GM23338 (cell line): ENCODE results near the gene CEP68. TPM values are rescaled to one million over a fixed set of nuclear protein-coding genes. Genes with fewer than 3 reads are reported as not detected.

Experiments used
- ATAC-seq: fragments of 200-7000 bp; cut with Tn5 transposase; 3 replicates; pipeline ENCODE4 v1.9.1; 2020
- DNase-seq: peaks from one replicate; pipeline ENCODE4 v3.0.0-alpha.2; 2015; ENCODE audit warnings: low spot score
- H2AFZ ChIP-seq: fragments of 200-600 bp; sonication (generic); 2 replicates; pipeline ENCODE4 v1.8.0; 2016; ENCODE audit warnings: antibody characterized with exemption, mild to moderate bottlenecking, moderate library complexity
- H3F3A ChIP-seq: fragments of 200-600 bp; sonication (generic); replicated peaks from 2 replicates; pipeline ENCODE4 v1.8.0; 2017; ENCODE audit warnings: antibody characterized with exemption, mixed run types, low read depth
- H3K27ac ChIP-seq: fragments of 200-600 bp; sonication (generic); 2 replicates; pipeline ENCODE4 v1.6.1; 2016; ENCODE audit warnings: low read depth
- H3K27me3 ChIP-seq: fragments of 200-600 bp; sonication (generic); 2 replicates; pipeline ENCODE4 v1.8.0; 2016; ENCODE audit warnings: mild to moderate bottlenecking, mixed run types, moderate library complexity; ENCODE audit not compliant: insufficient read depth
- H3K36me3 ChIP-seq: fragments of 200-600 bp; sonication (generic); 2 replicates; pipeline ENCODE4 v1.8.0; 2016; ENCODE audit warnings: mild to moderate bottlenecking; ENCODE audit not compliant: insufficient read depth
- H3K4me1 ChIP-seq: fragments of 200-600 bp; sonication (generic); 2 replicates; pipeline ENCODE4 v1.8.0; 2016; ENCODE audit warnings: mild to moderate bottlenecking, moderate library complexity; ENCODE audit not compliant: insufficient read depth
- H3K4me2 ChIP-seq: fragments of 200-600 bp; sonication (generic); 2 replicates; pipeline ENCODE4 v1.7.1; 2017; ENCODE audit warnings: mixed run types
- H3K4me3 ChIP-seq: fragments of 200-600 bp; sonication (generic); 2 replicates; pipeline ENCODE4 v1.6.1; 2016; ENCODE audit warnings: mixed run types
- H3K79me2 ChIP-seq: fragments of 200-600 bp; sonication (generic); replicated peaks from 2 replicates; pipeline ENCODE4 v1.8.0; 2017; ENCODE audit warnings: mild to moderate bottlenecking; ENCODE audit not compliant: insufficient read depth
- H3K9me2 ChIP-seq: fragments of 200-600 bp; sonication (generic); 2 replicates; pipeline ENCODE4 v1.8.0; 2017; ENCODE audit not compliant: insufficient read depth
- H4K20me1 ChIP-seq: fragments of 200-600 bp; sonication (generic); replicated peaks from 2 replicates; pipeline ENCODE4 v1.8.0; 2017; ENCODE audit warnings: mild to moderate bottlenecking; ENCODE audit not compliant: insufficient read depth
- H3K27ac Mint-ChIP-seq: 2 replicates; pipeline ENCODE4 v1.8.0; 2020; ENCODE audit warnings: inconsistent platforms, mild to moderate bottlenecking, moderate library complexity, mixed read lengths
- H3K27me3 Mint-ChIP-seq: 3 replicates; pipeline ENCODE4 v1.8.0; 2022; ENCODE audit warnings: low read depth, mild to moderate bottlenecking, moderate library complexity, mixed read lengths, inconsistent platforms; ENCODE audit not compliant: insufficient read depth, poor library complexity
- H3K36me3 Mint-ChIP-seq: 3 replicates; pipeline ENCODE4 v1.8.0; 2021; ENCODE audit warnings: low read depth, mild to moderate bottlenecking, inconsistent platforms, moderate library complexity, mixed read lengths
- H3K4me1 Mint-ChIP-seq: 3 replicates; pipeline ENCODE4 v1.8.0; 2020; ENCODE audit warnings: mild to moderate bottlenecking, inconsistent platforms, mixed read lengths
- H3K4me3 Mint-ChIP-seq: 3 replicates; pipeline ENCODE4 v1.8.0; 2021; ENCODE audit warnings: moderate library complexity, mild to moderate bottlenecking, inconsistent platforms, mixed read lengths
- H3K9me3 Mint-ChIP-seq: 3 replicates; pipeline ENCODE4 v1.8.0; 2020; ENCODE audit warnings: moderate library complexity, mild to moderate bottlenecking, inconsistent platforms, mixed read lengths
- CREB1 ChIP-seq: fragments of 250-450 bp; sonication (Bioruptor Pico); IDR thresholded peaks from 2 replicates; pipeline ENCODE4 v1.5.0; 2020; ENCODE audit warnings: low read depth, mild to moderate bottlenecking, moderate library complexity
- EZH2 ChIP-seq: fragments of 200-600 bp; sonication (generic); IDR thresholded peaks from one replicate; pipeline ENCODE4 v1.8.0; 2017; ENCODE audit warnings: antibody characterized with exemption, mild to moderate bottlenecking, low read depth; ENCODE audit not compliant: unreplicated experiment
- EZH2phosphoT487 ChIP-seq: fragments of 200-600 bp; sonication (generic); IDR thresholded peaks from one replicate; pipeline ENCODE4 v1.8.1; 2018; ENCODE audit warnings: antibody characterized with exemption; ENCODE audit not compliant: unreplicated experiment
- JUNB ChIP-seq: IDR thresholded peaks from one replicate; pipeline ENCODE4 v1.6.1; 2016; ENCODE audit warnings: antibody characterized with exemption; ENCODE audit not compliant: unreplicated experiment
- NANOG ChIP-seq: IDR thresholded peaks from 2 replicates; pipeline ENCODE4 v1.6.1; 2016; ENCODE audit warnings: antibody characterized with exemption, borderline replicate concordance
- POLR2AphosphoS5 ChIP-seq: IDR thresholded peaks from 2 replicates; pipeline ENCODE4 v1.6.1; 2016; ENCODE audit warnings: antibody characterized with exemption, low read depth
- STAT1 ChIP-seq: IDR thresholded peaks from one replicate; pipeline ENCODE4 v1.6.1; 2016; ENCODE audit warnings: antibody characterized with exemption; ENCODE audit not compliant: unreplicated experiment
- ZNF331 ChIP-seq: fragments of 250-450 bp; sonication (Bioruptor Pico); IDR thresholded peaks from 2 replicates; pipeline ENCODE4 v1.5.0; 2020; ENCODE audit warnings: low read depth, mild to moderate bottlenecking, moderate library complexity
- polyA plus RNA-seq: library from polyadenylated mRNA; unstranded; fragments of >200 nt; fragmentation: Nextera tagmentation; extraction: Ambion mirVana; gene quantifications from 2 replicates; pipeline ENCODE4 v1.2.1, GENCODE V29; 2016
- total RNA-seq: library from RNA; depleted of rRNA; stranded (reverse); fragments of >200 nt; shearing (Covaris generic); gene quantifications from 2 replicates; pipeline ENCODE4 v1.2.3, GENCODE V29; 2014
- TF ChIP-seq, protein P1 (sequence below): IDR thresholded peaks from one replicate; pipeline ENCODE4 v1.6.1; 2018; ENCODE audit warnings: antibody characterized with exemption; ENCODE audit not compliant: unreplicated experiment
- TF ChIP-seq, protein P2 (sequence below): IDR thresholded peaks from 2 replicates; pipeline ENCODE4 v1.6.1; 2016; ENCODE audit warnings: antibody characterized with exemption
- TF ChIP-seq, protein P3 (sequence below), 2 experiments: fragments of 200-600 bp in 1 of 2; sonication (generic) in 1 of 2; conservative IDR thresholded peaks; 2 replicates each; pipeline versions ENCODE4 v1.5.1 to v1.6.1; 2016 to 2017; ENCODE audit warnings: antibody characterized with exemption in 2 of 2, low read depth in 2 of 2, mild to moderate bottlenecking in 2 of 2, moderate library complexity in 1 of 2

The CEP68 gene
- total and polyA plus RNA-seq, 2 experiments from 2014 or later, result 13.0 to 24.4 TPM

DNA sequence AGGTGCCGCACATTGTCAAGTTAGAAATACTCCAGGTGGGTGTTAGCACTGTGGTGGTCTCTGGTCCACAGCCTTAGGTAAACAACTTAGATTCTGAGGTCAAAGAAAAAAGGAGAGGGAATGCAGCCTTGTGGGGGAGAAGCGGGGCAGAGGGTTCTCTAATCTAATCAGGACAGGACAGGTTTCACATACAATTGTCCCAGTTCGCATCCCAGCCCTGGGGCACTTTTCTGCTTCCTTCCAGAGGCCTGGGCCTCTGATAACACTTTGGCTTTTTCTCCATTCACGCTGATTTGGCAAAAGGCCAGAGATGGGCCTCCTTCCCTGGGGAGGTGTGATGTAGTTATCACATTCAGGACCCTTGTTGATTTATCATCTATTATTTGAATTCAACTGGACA lies 34.5 kb upstream of the CEP68 start (continued):
- TF ChIP-seq EZH2phosphoT487 (no peak), STAT1 (no peak), POLR2AphosphoS5 (no peak), NANOG (no peak), EZH2 (no peak), CREB1 (CRISPR knock-in tag) (no peak), ZNF331 (CRISPR knock-in tag) (no peak)

DNA sequence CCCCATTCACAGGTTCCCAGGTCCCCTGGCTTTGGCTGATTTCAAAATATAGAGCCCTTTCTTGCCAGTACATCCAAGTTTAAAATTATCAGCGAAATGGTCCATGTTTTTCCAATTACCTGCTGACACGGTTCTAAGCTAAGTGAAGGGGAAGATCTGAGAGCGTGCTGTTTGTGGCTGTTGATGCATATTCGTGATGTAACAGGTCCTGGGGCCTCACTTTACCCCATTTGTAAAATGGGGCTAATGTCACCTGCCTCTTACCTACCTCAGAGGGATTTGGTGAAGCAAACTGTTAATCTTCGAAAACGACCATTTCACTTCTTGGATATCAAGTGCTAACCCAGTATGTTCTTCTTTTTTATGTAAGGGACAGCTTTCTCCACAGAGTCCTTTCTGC lies 34.0 kb upstream of the CEP68 start:
- ATAC-seq (no peak), DNase-seq (no peak)
- no peak overlapping the region for H3K27ac ChIP-seq
- H3K4me1 ChIP-seq, result no peaks in the 10 kb centered on the region
- peaks cover 4% of the 10 kb centered on the region for H3K4me1 Mint-ChIP-seq
- no peak overlapping the region for H2AFZ ChIP-seq
- no peaks in the 10 kb centered on the region for H3K9me2 ChIP-seq
- no peak overlapping the region for H3K4me3 Mint-ChIP-seq
- H3F3A ChIP-seq, result no peaks in the 10 kb centered on the region
- H3K27me3 Mint-ChIP-seq, result peaks cover 5% of the 10 kb centered on the region
- no peak overlapping the region for H3K4me2 ChIP-seq
- H3K4me3 ChIP-seq, result no peak overlapping the region
- no peaks in the 10 kb centered on the region for H3K79me2 ChIP-seq
- H3K36me3 ChIP-seq, result 0 out of 2 replicates have a peak, but pooled peaks cover 2% of the 10 kb centered on the region
- TF ChIP-seq EZH2 (no peak), CREB1 (CRISPR knock-in tag) (no peak), STAT1 (no peak), NANOG (no peak), JUNB (no peak)
- TF ChIP-seq, protein P1, sequence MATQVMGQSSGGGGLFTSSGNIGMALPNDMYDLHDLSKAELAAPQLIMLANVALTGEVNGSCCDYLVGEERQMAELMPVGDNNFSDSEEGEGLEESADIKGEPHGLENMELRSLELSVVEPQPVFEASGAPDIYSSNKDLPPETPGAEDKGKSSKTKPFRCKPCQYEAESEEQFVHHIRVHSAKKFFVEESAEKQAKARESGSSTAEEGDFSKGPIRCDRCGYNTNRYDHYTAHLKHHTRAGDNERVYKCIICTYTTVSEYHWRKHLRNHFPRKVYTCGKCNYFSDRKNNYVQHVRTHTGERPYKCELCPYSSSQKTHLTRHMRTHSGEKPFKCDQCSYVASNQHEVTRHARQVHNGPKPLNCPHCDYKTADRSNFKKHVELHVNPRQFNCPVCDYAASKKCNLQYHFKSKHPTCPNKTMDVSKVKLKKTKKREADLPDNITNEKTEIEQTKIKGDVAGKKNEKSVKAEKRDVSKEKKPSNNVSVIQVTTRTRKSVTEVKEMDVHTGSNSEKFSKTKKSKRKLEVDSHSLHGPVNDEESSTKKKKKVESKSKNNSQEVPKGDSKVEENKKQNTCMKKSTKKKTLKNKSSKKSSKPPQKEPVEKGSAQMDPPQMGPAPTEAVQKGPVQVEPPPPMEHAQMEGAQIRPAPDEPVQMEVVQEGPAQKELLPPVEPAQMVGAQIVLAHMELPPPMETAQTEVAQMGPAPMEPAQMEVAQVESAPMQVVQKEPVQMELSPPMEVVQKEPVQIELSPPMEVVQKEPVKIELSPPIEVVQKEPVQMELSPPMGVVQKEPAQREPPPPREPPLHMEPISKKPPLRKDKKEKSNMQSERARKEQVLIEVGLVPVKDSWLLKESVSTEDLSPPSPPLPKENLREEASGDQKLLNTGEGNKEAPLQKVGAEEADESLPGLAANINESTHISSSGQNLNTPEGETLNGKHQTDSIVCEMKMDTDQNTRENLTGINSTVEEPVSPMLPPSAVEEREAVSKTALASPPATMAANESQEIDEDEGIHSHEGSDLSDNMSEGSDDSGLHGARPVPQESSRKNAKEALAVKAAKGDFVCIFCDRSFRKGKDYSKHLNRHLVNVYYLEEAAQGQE, result no peak
- no peaks in the 10 kb centered on the region for H3K9me3 Mint-ChIP-seq
- no peaks in the 10 kb centered on the region; the same call in 1 of the 3 replicates for H3K36me3 Mint-ChIP-seq
- peaks cover 4% of the 10 kb centered on the region; the same call in 1 of the 2 replicates for H4K20me1 ChIP-seq
- no peaks in the 10 kb centered on the region for H3K27me3 ChIP-seq
- no peak overlapping the region for H3K27ac Mint-ChIP-seq

DNA sequence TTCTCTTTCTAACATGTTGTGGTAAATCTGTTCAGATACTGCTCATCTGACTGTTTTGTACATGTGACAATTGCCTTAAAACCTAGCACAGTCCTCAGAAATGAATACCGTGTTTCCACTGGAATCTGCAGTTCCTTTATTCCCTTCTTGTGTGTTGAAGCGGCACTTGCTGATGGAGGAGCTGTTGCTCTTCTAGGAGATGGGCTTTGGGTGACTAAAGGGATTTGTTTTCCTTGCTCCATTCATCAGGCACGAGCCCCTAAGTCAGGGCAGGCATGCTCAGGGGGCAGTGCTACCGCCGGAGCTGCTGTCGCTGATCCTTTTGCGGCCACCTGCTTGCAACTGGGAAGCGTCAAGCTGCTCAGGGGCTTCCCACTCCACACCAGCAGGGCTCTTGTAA lies 32.5 kb upstream of the CEP68 start:
- DNase-seq, result no peak
- no peak overlapping the region for H3K27ac Mint-ChIP-seq
- H3K4me3 ChIP-seq, result no peak overlapping the region
- H3F3A ChIP-seq, result no peaks in the 10 kb centered on the region
- H3K9me3 Mint-ChIP-seq, result no peaks in the 10 kb centered on the region
- no peaks in the 10 kb centered on the region for H3K4me1 Mint-ChIP-seq
- peaks cover 4% of the 10 kb centered on the region; the same call in 1 of the 2 replicates for H4K20me1 ChIP-seq
- H3K27ac ChIP-seq, result no peak overlapping the region
- H3K27me3 Mint-ChIP-seq, result peaks cover 3% of the 10 kb centered on the region
- no peaks in the 10 kb centered on the region; the same call in 1 of the 3 replicates for H3K36me3 Mint-ChIP-seq
- no peak overlapping the region for H3K4me3 Mint-ChIP-seq
- no peak for ATAC-seq
- no peaks in the 10 kb centered on the region for H3K79me2 ChIP-seq
- H3K4me1 ChIP-seq, result no peaks in the 10 kb centered on the region
- 0 out of 2 replicates have a peak, but pooled peaks cover 2% of the 10 kb centered on the region for H3K36me3 ChIP-seq
- no peaks in the 10 kb centered on the region for H3K27me3 ChIP-seq
- H3K4me2 ChIP-seq, result no peak overlapping the region
- H2AFZ ChIP-seq, result no peak overlapping the region
- H3K9me2 ChIP-seq, result no peaks in the 10 kb centered on the region
- TF ChIP-seq NANOG, result no peak
- TF ChIP-seq, protein P1, result no peak
- TF ChIP-seq STAT1, result no peak
- no peak for TF ChIP-seq EZH2
- TF ChIP-seq JUNB, result no peak
- TF ChIP-seq, protein P2, sequence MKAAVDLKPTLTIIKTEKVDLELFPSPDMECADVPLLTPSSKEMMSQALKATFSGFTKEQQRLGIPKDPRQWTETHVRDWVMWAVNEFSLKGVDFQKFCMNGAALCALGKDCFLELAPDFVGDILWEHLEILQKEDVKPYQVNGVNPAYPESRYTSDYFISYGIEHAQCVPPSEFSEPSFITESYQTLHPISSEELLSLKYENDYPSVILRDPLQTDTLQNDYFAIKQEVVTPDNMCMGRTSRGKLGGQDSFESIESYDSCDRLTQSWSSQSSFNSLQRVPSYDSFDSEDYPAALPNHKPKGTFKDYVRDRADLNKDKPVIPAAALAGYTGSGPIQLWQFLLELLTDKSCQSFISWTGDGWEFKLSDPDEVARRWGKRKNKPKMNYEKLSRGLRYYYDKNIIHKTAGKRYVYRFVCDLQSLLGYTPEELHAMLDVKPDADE, result no peak
- TF ChIP-seq, protein P3, sequence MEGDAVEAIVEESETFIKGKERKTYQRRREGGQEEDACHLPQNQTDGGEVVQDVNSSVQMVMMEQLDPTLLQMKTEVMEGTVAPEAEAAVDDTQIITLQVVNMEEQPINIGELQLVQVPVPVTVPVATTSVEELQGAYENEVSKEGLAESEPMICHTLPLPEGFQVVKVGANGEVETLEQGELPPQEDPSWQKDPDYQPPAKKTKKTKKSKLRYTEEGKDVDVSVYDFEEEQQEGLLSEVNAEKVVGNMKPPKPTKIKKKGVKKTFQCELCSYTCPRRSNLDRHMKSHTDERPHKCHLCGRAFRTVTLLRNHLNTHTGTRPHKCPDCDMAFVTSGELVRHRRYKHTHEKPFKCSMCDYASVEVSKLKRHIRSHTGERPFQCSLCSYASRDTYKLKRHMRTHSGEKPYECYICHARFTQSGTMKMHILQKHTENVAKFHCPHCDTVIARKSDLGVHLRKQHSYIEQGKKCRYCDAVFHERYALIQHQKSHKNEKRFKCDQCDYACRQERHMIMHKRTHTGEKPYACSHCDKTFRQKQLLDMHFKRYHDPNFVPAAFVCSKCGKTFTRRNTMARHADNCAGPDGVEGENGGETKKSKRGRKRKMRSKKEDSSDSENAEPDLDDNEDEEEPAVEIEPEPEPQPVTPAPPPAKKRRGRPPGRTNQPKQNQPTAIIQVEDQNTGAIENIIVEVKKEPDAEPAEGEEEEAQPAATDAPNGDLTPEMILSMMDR (conservative IDR thresholded peaks at IDR 0.05; ENCODE audit: low read depth in 2 of 2), result no peak; a peak in 1 of 4 replicates
- TF ChIP-seq EZH2phosphoT487, result no peak
- no peak for TF ChIP-seq CREB1 (CRISPR knock-in tag)
